GM10847 (cell line): ENCODE results near the gene PKDCC.

Source experiments
- POLR2A ChIP-seq: IDR thresholded peaks from 2 replicates; pipeline ENCODE4 v1.6.1; 2011; ENCODE audit not compliant: insufficient read length; ENCODE audit errors: extremely low read depth

The PKDCC gene

GRCh38 chr2:42025151-42025582 lies 22.7 kb upstream of the PKDCC start:
- no peak for TF ChIP-seq POLR2A

GRCh38 chr2:42026272-42026671 lies 21.5 kb upstream of the PKDCC start:
- TF ChIP-seq POLR2A, result no peak

GRCh38 chr2:42028571-42029148 lies 19.2 kb upstream of the PKDCC start:
- TF ChIP-seq POLR2A, result no peak

- TF ChIP-seq POLR2A, result no peak
Measured at GRCh38 chr2:42029171-42029570, 18.6 kb upstream of the PKDCC start.

- TF ChIP-seq POLR2A, result no peak
Measured at GRCh38 chr2:42029639-42030199, 18.1 kb upstream of the PKDCC start.

GRCh38 chr2:42030200-42030759 lies 17.5 kb upstream of the PKDCC start:
- no peak for TF ChIP-seq POLR2A

- TF ChIP-seq POLR2A, result no peak
Measured at GRCh38 chr2:42030829-42031228, 17.0 kb upstream of the PKDCC start.

GRCh38 chr2:42031281-42032223 lies 16.3 kb upstream of the PKDCC start:
- no peak for TF ChIP-seq POLR2A

- TF ChIP-seq POLR2A, result no peak
Measured at GRCh38 chr2:42032224-42032620, 15.6 kb upstream of the PKDCC start.

GRCh38 chr2:42032745-42033144 lies 15.1 kb upstream of the PKDCC start:
- TF ChIP-seq POLR2A, result no peak

- TF ChIP-seq POLR2A, result no peak
Measured at GRCh38 chr2:42035241-42035640, 12.6 kb upstream of the PKDCC start.

GRCh38 chr2:42036413-42036812 lies 11.4 kb upstream of the PKDCC start:
- no peak for TF ChIP-seq POLR2A

- TF ChIP-seq POLR2A, result no peak
Measured at GRCh38 chr2:42036940-42037339, 10.9 kb upstream of the PKDCC start.

GRCh38 chr2:42040643-42041278 lies 7.1 kb upstream of the PKDCC start:
- no peak for TF ChIP-seq POLR2A

GRCh38 chr2:42041377-42042127 lies 6.3 kb upstream of the PKDCC start:
- no peak for TF ChIP-seq POLR2A
